Smooth muscle cell (in vitro differentiated cells): ENCODE measurements around the gene GPC2. TPM values are rescaled to one million over a fixed set of nuclear protein-coding genes. Genes with fewer than 3 reads are reported as not detected.

Experiments
- DNase-seq: peaks from one replicate; lab custom pipeline; 2025; ENCODE audit not compliant: unreplicated experiment; lab: John Stamatoyannopoulos, UW
- H2AFZ ChIP-seq: fragments of 200-600 bp; sonication (generic); 2 replicates; pipeline ENCODE4 v1.6.0; 2016; ENCODE audit warnings: antibody characterized with exemption, low read depth, mild to moderate bottlenecking
- H3F3A ChIP-seq: fragments of 200-600 bp; sonication (generic); 2 replicates; pipeline ENCODE4 v1.6.0; 2017; ENCODE audit warnings: antibody characterized with exemption, low read depth
- H3K27ac ChIP-seq: fragments of 200-600 bp; sonication (generic); 2 replicates; pipeline ENCODE4 v1.5.1; 2016; ENCODE audit warnings: low read depth, mild to moderate bottlenecking
- H3K27me3 ChIP-seq: fragments of 200-600 bp; sonication (generic); 2 replicates; pipeline ENCODE4 v1.6.1; 2016; ENCODE audit warnings: low read depth, mild to moderate bottlenecking
- H3K36me3 ChIP-seq: fragments of 200-600 bp; sonication (generic); 2 replicates; pipeline ENCODE4 v1.5.1; 2016; ENCODE audit warnings: low read depth
- H3K4me1 ChIP-seq: fragments of 200-600 bp; sonication (generic); 2 replicates; pipeline ENCODE4 v1.5.1; 2016; ENCODE audit warnings: low read depth
- H3K4me2 ChIP-seq: fragments of 200-600 bp; sonication (generic); 2 replicates; pipeline ENCODE4 v1.6.0; 2016; ENCODE audit warnings: mild to moderate bottlenecking
- H3K4me3 ChIP-seq: fragments of 200-600 bp; sonication (generic); 2 replicates; pipeline ENCODE4 v1.5.1; 2016; ENCODE audit warnings: mild to moderate bottlenecking
- H3K79me2 ChIP-seq: fragments of 200-600 bp; sonication (generic); 2 replicates; pipeline ENCODE4 v1.6.0; 2016; ENCODE audit warnings: low read depth, mild to moderate bottlenecking
- H3K9ac ChIP-seq: fragments of 200-600 bp; sonication (generic); 2 replicates; pipeline ENCODE4 v1.6.0; 2016; ENCODE audit warnings: low read depth
- H3K9me3 ChIP-seq: fragments of 200-600 bp; sonication (generic); replicated peaks from 2 replicates; pipeline ENCODE4 v1.5.1; 2016; ENCODE audit warnings: low read depth
- H4K20me1 ChIP-seq: fragments of 200-600 bp; sonication (generic); 2 replicates; pipeline ENCODE4 v1.6.0; 2016; ENCODE audit warnings: low read depth
- WGBS: methylation state at CpG from one replicate; pipeline ENCODE4 v1.1.7; 2016; ENCODE audit warnings: low lambda C conversion rate; 5-methylcytosine and 5-hydroxymethylcytosine counted together
- polyA plus RNA-seq: library from polyadenylated mRNA; unstranded; fragments of >200 nt; fragmentation: Nextera tagmentation; extraction: Ambion mirVana; gene quantifications from 2 replicates; pipeline ENCODE4 v1.2.1, GENCODE V29; 2016
- total RNA-seq: library from RNA; depleted of rRNA; stranded (reverse); fragments of >200 nt; gene quantifications from 2 replicates; pipeline ENCODE4 v1.2.3, GENCODE V29; 2014
- TF ChIP-seq, protein P1 (sequence below): fragments of 200-600 bp; sonication (generic); IDR thresholded peaks from 2 replicates; pipeline ENCODE4 v1.5.1; 2017; ENCODE audit warnings: borderline replicate concordance, mild to moderate bottlenecking, antibody characterized with exemption; ENCODE audit not compliant: insufficient read depth, poor library complexity, severe bottlenecking

The GPC2 gene
- total and polyA plus RNA-seq, 2 experiments from 2014 or later = 3.2 to 7.1 TPM

DNA sequence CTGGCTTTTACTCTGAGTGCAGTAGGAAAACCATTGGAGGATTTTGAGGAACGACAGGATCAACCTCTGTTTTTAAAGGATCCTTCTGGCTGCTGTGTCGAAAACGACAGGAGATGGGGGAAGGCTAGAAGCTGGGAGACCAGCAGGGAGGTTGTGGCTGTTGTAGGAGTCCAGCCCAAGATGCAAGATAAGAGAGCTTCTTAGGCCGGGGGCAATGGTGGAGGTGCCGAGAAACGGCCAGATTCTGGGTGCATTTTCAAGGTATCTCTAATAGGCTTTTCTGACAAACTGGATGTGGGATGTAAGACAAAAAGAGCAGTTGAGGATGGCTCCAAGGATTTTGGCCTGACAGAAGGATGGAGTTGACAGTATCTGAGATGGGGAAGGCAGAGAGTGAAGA lies 32.3 kb upstream of the GPC2 start:
- Histone ChIP-seq H3K4me3 (no peak overlapping the region), H3K9me3 (no peaks in the 10 kb centered on the region), H3K9ac (no peak overlapping the region), H4K20me1 (no peaks in the 10 kb centered on the region), H3K4me2 (no peak overlapping the region), H3K27me3 (peaks cover 5% of the 10 kb centered on the region), H2AFZ (no peak overlapping the region), H3F3A (no peaks in the 10 kb centered on the region), H3K36me3 (no peaks in the 10 kb centered on the region), H3K79me2 (no peaks in the 10 kb centered on the region), H3K27ac (no peak overlapping the region), H3K4me1 (no peaks in the 10 kb centered on the region)
- no peak for DNase-seq
- TF ChIP-seq, protein P1, sequence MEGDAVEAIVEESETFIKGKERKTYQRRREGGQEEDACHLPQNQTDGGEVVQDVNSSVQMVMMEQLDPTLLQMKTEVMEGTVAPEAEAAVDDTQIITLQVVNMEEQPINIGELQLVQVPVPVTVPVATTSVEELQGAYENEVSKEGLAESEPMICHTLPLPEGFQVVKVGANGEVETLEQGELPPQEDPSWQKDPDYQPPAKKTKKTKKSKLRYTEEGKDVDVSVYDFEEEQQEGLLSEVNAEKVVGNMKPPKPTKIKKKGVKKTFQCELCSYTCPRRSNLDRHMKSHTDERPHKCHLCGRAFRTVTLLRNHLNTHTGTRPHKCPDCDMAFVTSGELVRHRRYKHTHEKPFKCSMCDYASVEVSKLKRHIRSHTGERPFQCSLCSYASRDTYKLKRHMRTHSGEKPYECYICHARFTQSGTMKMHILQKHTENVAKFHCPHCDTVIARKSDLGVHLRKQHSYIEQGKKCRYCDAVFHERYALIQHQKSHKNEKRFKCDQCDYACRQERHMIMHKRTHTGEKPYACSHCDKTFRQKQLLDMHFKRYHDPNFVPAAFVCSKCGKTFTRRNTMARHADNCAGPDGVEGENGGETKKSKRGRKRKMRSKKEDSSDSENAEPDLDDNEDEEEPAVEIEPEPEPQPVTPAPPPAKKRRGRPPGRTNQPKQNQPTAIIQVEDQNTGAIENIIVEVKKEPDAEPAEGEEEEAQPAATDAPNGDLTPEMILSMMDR = no peak
- 78% methylated on average over 6 of the region's 6 CpGs for WGBS

DNA sequence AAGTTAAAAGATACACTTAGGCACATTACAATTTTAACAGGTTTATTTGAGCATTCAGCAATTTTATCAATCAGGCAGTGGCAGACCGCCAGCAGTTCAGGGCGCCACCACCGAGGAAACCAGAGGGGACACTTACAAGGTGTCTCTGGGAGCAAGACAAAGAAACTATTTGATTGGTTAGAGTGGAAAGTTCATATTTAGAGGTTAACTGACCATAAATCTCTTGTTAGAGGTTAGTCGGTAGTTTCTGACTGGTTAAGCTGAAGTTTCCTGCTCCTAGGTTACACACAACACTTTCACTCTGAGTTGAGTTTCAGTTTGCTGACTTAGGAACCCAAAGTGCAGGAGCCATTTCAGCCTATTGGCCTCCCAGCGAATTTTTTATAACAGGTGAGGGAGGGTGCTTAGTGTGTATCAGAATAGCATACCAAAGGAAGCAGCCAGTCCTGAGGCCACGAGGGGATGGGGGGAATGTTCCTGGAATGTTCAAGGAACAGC lies 31.8 kb upstream of the GPC2 start:
- no peak for DNase-seq
- no peak overlapping the region for H3K4me3 ChIP-seq
- no peaks in the 10 kb centered on the region for H3K79me2 ChIP-seq
- 79% methylated on average over 6 of the region's 6 CpGs for WGBS
- no peaks in the 10 kb centered on the region for H3K4me1 ChIP-seq
- peaks cover 5% of the 10 kb centered on the region for H3K27me3 ChIP-seq
- no peak overlapping the region for H3K4me2 ChIP-seq
- TF ChIP-seq, protein P1 = no peak
- no peaks in the 10 kb centered on the region for H3K36me3 ChIP-seq
- H3F3A ChIP-seq = no peaks in the 10 kb centered on the region
- H2AFZ ChIP-seq = no peak overlapping the region
- no peaks in the 10 kb centered on the region for H3K9me3 ChIP-seq
- no peak overlapping the region for H3K9ac ChIP-seq
- H4K20me1 ChIP-seq = no peaks in the 10 kb centered on the region
- H3K27ac ChIP-seq = no peak overlapping the region

DNA sequence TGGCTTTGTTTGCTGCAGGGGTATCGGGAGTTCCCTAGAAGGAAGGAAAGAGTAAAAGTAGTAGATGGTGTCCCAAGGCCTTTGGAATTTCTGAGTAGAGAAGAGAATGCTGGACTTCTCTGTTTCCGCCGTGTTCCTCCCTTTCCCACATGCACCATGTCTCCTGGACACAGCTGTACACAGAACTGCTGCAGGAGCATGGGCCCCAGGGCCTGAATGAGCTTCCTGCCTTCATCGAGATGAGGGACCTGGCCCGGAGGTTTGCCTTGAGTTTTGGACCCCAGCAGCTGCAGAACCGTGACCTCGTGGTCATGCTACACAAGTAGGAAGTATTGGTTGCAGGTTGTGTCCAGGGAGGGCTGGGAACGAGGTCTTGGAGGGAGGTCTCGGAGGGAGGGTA lies 27.3 kb upstream of the GPC2 start:
- Histone ChIP-seq H3F3A (no peaks in the 10 kb centered on the region), H2AFZ (no peak overlapping the region), H3K36me3 (no peaks in the 10 kb centered on the region), H4K20me1 (no peaks in the 10 kb centered on the region), H3K9me3 (no peaks in the 10 kb centered on the region), H3K4me3 (no peak overlapping the region), H3K9ac (no peak overlapping the region), H3K4me2 (no peak overlapping the region), H3K27me3 (peaks cover 26% of the 10 kb centered on the region), H3K4me1 (no peaks in the 10 kb centered on the region), H3K27ac (no peak overlapping the region), H3K79me2 (no peaks in the 10 kb centered on the region)
- no peak for DNase-seq
- TF ChIP-seq, protein P1 = no peak
- 94% methylated on average over 9 of the region's 9 CpGs for WGBS

DNA sequence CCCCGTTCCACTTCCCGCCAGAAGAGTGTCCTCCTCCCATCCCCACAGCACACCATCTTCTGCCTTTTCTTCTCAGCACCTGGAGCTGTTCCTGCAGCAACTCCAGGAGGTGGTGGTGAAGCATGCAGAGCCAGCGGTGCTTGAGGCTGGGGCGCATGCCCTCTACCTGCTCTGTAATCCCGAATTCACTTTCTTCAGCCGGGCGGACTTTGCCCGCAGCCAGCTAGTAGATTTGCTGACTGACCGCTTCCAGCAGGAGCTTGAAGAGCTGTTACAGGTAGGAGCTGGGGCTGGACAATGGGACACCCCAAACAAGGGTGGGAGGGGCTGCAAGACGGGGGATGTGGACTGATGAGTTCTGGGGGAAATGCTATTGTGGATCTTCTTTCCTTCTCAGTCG lies 23.5 kb upstream of the GPC2 start:
- TF ChIP-seq, protein P1 = no peak
- no peaks in the 10 kb centered on the region for H3K79me2 ChIP-seq

More for the DNA sequence above, 23.5 kb upstream of the GPC2 start:
- no peak overlapping the region for H3K4me3 ChIP-seq
- H3F3A ChIP-seq = no peaks in the 10 kb centered on the region
- H3K27ac ChIP-seq = no peak overlapping the region
- H2AFZ ChIP-seq = no peak overlapping the region
- no peaks in the 10 kb centered on the region for H4K20me1 ChIP-seq
- WGBS = 88% methylated on average over 11 of the region's 11 CpGs
- H3K4me2 ChIP-seq = no peak overlapping the region
- H3K27me3 ChIP-seq = peaks cover 31% of the 10 kb centered on the region
- no peaks in the 10 kb centered on the region for H3K9me3 ChIP-seq
- no peak overlapping the region for H3K9ac ChIP-seq
- no peaks in the 10 kb centered on the region for H3K4me1 ChIP-seq
- no peaks in the 10 kb centered on the region for H3K36me3 ChIP-seq
- no peak for DNase-seq
